Left forelimb (tissue), 1 donor: ENCODE data around the gene NAIF1.
"Not testable (repeated sequence)": the region's sequence is repeated elsewhere in the genome, so short reads cannot be mapped to it uniquely, and the experiment has no call there.

Experiments
- DNase-seq: peaks from one replicate; pipeline ENCODE4 v3.0.0-alpha.2; 2018; ENCODE audit warnings: low spot score

The NAIF1 gene

DNA sequence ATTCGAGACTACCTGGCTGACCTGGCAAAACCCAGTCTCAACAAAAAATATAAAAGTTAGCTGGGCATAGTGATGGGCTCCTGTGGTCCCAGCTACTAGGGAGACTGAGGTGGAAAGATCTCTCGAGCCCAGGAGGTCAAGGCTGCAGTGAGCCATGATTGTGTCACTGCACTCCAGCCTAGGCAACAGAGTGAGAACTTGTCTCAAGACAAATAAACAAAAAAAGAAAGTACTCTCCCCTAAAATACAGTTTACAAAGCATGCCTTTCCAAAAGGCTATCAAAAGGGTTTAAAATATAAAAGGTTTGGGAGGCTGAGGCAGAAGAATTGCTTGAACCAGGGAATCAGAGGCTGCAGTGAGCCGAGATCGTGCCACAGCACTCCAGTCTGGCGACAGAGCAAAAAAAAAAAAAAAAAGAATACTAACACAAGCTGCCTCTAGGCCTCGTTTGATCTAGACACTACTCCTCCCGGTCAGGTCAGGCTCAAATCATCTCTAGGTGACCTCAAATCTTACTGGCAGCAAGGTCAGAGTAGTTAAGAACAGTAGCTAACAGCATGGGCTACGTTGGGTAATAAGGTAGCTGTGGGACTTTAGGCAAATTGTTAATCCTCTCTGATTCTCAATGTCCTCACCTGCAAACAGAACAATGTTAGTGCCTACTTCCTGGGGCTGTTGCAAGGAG is 9.3 kb downstream of the NAIF1 start:
- DNase-seq: no peak

DNA sequence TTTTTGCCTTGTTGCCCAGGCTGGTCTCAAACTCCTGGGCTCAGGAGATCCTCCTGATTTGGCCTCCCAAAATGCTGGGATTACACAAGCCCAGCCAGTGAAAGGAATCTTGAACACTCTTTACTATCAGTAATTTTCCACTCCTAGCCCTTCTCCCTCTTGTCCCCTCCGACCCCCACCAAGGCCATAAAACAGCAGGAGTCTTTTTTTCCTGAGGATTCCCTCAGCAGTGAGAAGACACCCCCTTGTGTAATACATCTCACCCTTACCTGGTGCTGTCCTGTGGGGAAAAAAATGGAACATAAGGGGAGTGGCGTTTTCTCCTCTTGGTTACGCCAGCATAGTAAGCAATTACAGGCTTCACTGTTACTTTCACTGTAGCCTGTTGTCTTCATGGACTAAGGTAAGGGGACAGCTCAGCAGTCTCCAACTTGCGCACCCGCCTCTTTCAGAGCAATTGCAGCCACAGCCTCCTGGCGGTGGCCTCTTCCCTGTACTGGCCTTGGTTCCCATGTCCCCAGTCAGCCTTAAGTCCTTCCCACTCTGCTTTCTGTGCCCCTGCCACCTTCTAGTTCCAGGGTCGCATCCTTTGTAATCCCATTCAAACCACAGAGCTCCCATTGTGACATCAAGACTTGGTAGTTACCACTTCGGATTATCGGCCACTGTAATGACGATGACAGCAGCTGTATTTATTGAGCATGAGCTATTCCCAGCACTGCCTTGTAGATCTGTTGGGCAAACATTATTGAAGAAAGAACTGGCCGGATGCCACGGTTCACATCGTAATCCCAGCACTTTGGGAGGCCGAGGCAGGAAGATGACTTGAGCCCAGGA is 10.0 kb downstream of the NAIF1 start:
- DNase-seq: no peak

- no peak for DNase-seq
Measured at GRCh38 chr9:128056086-128056485, 11.0 kb downstream of the NAIF1 start.

DNA sequence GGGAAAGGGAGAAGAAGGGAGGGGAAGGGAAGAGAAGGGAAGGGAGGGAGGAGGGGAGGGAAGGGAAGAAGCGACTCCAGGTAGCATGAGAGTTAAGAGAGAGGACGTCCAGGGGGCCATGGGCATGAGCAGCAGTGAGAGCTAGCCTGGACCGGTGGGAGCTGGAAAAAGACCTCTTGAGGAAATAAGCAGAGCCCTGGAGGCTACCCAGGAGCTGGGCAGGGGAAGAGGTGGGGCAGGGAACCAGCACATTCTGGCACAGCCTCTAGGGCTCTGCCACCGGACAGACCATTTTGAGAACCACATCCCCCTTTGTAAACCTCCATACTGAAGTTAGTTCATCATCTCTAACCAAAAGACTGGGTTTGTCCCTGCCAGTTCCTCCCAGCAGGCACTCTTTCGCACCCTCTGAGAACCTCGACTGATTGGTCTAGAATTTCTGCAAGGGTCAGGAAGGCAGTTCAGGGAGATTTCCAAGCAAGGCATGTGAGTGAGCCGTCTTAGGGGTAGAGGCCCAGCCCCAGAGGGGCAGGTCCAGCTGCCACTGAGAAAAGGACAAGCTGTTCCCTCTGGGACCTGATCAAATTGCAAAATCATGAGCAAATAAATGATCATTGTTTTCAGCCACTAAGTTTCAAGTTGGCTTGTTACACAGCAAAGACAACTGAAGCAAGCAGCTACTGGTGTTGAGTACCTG is 11.6 kb downstream of the NAIF1 start:
- no peak for DNase-seq

DNA sequence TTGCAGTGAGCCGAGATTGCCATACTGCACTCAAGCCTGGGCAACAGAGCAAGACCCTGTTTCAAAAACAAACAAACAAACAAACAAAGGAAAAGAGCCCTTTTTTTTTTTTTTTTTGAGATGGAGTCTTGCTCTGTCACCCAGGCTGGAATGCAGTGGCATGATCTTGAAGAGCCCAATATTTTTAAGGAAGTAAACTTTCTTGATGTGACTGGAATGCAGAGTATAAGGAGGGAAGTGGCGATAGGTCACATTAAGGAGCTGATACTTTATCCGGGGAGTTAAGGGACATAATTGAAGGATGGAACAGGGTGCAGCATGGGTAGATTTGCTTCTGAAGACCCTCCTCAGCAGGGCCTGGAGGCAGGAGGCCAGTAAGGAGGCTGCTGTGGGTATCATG is 13.0 kb downstream of the NAIF1 start:
- no peak for DNase-seq

GRCh38 chr9:128053560-128053959 is 13.6 kb downstream of the NAIF1 start:
- no peak for DNase-seq

DNA sequence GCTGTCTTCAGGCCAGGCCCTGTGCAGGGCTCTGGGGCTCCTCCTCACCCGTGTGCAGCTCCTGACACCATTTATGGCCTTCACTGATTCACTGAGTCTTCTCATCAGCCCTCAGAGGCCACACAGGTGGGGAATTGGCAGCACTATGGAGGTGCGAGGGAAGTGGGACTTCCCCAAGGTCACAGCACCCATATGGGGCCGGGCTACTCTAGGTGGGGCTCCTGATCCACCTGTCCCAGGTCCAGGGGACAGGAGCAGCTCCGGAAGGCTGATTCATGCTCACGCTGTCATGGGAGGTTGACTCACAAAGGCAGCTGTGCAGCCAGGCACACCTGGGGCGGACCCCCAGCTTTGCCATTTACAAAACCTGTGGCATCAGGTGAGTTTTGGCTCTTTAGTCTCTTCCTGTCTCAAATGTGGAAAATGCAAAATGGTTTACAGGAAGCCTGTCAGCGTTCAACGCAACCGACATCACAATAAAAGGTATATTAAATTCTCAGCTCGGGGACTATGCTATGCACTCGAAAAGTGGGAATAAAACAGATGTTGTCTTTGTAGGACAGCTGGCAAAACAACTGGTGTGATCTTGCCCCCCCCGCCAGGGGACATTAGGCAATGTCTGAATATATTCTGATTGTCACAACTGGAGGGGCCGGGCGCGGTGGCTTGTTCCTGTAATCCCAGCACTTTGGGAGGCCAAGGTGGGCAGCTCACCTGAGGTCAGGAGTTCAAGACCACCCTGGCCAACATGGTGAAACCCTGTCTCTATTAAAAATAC is 15.0 kb downstream of the NAIF1 start:
- DNase-seq: no peak

- DNase-seq: no peak
Measured at GRCh38 chr9:128049843-128050242, 17.3 kb downstream of the NAIF1 start.

GRCh38 chr9:128048663-128049062 is 18.5 kb downstream of the NAIF1 start:
- DNase-seq: no peak

- no peak for DNase-seq
Measured at GRCh38 chr9:128047231-128047630, 19.9 kb downstream of the NAIF1 start.

GRCh38 chr9:128045831-128046230 is 21.3 kb downstream of the NAIF1 start:
- no peak for DNase-seq

DNA sequence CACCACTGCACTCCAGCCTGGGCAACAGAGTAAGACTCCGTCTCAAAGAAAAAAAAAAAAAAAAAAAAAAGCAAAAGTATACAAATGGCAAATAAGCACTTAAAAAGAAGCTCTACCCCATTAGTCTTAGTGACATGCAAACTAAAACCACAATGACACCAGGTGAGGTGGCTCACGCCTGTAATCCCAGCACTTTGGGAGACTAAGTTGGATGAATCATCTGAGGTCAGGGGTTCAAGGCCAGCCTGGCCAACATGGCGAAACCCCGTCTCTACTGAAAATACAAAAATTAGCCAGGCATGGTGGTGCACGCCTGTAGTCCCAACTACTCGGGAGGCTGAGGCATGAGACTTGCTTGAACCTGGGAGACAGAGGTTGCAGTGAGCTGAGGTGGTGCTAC is 21.7 kb downstream of the NAIF1 start:
- not testable (repeated sequence) for DNase-seq

DNA sequence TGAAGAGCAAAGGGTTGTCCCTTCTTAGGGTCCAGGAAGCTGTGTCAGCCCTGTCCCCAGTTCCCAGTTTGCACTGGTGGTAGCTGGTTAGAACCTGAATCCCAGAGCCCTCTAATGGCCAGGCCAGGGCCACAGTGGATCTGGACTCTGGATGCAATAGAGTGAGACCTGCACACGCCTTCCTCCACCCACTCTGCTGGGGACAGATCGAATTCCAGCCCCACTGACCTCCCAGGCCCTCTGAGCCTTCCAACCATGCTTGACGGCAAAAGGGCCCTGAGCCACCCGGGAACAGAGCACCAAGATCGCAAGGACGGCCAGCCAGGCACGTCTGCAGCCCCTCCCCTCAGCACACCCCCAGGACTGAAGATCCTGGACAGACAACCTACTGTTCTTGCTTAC is 23.7 kb downstream of the NAIF1 start:
- no peak for DNase-seq

GRCh38 chr9:128042043-128042442 is 25.1 kb downstream of the NAIF1 start:
- DNase-seq: no peak

- not testable (repeated sequence) for DNase-seq
Measured at GRCh38 chr9:128040783-128041182, 26.3 kb downstream of the NAIF1 start.

GRCh38 chr9:128036522-128036921 is 30.6 kb downstream of the NAIF1 start:
- not testable (repeated sequence) for DNase-seq

DNA sequence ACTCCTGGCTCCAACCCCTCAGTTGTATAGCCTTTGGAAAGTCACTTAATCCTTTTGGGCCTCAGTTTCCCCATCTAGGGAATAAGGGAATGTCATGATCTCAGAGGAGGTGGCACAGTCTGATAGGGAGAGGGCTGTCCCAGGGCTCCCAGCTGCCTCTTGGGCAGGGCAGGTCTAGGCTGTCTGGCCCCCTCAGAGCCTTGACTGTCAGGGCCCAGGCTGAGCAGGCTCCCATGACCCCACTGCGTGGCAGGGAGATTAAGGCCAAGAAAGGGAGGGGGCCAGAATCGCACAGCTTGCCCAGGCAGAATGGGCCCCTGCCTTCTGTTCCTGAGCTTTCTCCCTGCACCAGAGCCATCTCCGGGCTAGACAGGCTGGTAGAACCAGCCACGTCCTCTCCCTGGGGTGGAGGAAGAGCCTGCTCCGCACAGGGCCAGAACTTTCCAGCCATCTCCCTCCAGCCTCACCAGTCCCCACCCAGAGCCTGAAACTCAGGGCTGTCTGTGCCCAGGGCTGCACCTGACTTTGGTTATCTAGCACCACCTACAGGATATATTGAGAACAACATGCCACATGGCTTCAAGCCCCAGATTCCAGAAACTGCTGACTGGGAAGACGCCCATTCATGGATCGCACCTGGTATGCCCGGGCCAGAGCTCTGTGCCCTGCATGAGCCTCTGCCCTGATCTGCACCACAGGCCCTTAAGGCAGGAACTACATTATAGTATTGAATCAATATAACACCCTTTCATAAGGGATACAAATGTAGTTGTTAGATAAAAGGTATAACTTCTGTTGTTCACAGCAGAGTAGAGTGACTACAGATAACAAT is 32.1 kb downstream of the NAIF1 start:
- no peak for DNase-seq

- no peak for DNase-seq
Measured at GRCh38 chr9:128033609-128034008, 33.5 kb downstream of the NAIF1 start.

- no peak for DNase-seq
Measured at GRCh38 chr9:128027705-128028104, 39.4 kb downstream of the NAIF1 start.

DNA sequence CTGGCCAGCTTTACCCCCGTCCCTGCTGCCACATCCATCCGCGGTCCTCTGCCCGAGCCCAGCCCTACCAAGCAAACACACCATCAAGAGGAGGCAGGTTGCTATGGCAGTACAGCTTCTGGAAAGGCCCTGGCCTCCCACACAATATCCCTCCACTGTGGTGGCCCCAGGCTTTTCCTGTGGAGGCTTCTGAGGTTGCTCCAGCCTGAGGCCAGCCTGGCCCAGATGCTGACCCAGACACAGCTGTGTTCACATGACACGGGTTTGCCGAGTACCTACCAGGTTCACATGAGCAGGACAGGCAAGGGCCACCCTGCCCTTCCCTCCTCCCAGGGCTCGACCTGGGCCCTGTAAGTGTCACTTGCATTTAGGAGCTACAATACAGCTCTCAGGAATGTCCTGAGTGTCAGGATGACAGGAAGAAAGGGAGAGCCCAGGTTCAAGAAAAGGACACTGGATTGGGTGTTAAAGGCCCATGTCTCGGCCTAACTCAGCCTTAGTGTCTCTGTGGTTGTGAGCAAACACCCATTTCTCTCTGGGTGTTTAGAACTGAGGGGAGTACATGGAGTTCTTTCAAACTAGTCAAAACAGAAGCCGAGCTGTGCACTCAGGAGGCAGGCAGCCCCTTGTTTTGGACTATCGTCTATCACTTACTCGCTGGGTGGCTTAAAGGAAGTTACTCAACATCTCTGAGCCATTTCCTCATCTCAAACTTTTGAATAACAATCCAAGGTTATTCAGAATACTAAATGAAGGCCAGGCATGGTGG is 40.2 kb downstream of the NAIF1 start:
- DNase-seq: no peak
